Lower leg skin (tissue), 4 donors: ENCODE data around the gene ZNF440. TPM values are rescaled to one million over a fixed set of nuclear protein-coding genes. Genes with fewer than 3 reads are reported as not detected.
A peak's percentile ranks its signal among the peaks of the same experiment; 100 is the strongest.
"Not testable (repeated sequence)": the region's sequence is repeated elsewhere in the genome, so short reads cannot be mapped to it uniquely, and the experiment has no call there.

Source experiments
- DNase-seq, 2 donors: peaks; one replicate each; pipeline ENCODE4 v3.0.0-alpha.2; 2019; ENCODE audit warnings: low spot score in 2 of 2
- H3K4me3 ChIP-seq: fragments of 200-600 bp; sonication (generic); 2 replicates; pipeline ENCODE4 v1.5.1; 2017; ENCODE audit warnings: mild to moderate bottlenecking, low read depth; ENCODE audit not compliant: poor library complexity, severe bottlenecking
- CTCF ChIP-seq, 3 donors: fragments of 450-650 bp; IDR thresholded peaks; one replicate each; pipeline ENCODE4 v1.5.1; 2016; ENCODE audit warnings: antibody characterized with exemption in 3 of 3, mild to moderate bottlenecking in 3 of 3, moderate library complexity in 2 of 3
- POLR2A ChIP-seq, 2 donors: fragments of 450-650 bp; IDR thresholded peaks; one replicate each; pipeline ENCODE4 v1.6.1; 2016 to 2017; ENCODE audit warnings: antibody characterized with exemption in 2 of 2, mild to moderate bottlenecking in 1 of 2, moderate library complexity in 1 of 2
- WGBS, 2 donors: methylation state at CpG; one replicate each; pipeline ENCODE4 v1.1.5; 2018; 5-methylcytosine and 5-hydroxymethylcytosine counted together
- intact Hi-C: fragments of 100-400 bp; cut with DNase I; formaldehyde crosslinking; loops from one replicate; pipeline ENCODE4 v1.15.0; 2023; ENCODE audit warnings: low total_unique reads
- total RNA-seq, 4 donors: library from RNA; depleted of rRNA; stranded (reverse); fragments of >200 nt; gene quantifications; one replicate each; pipeline ENCODE4 v1.1.0, GENCODE V29; 2016

The ZNF440 gene
- total RNA-seq, result 10 to 100 TPM; 18.1 to 37.1 (median 29.0) TPM

- intact Hi-C loops, result no loop called here
- peak within 1 kb of the TSS; percentile 74 for H3K4me3 ChIP-seq
- TF ChIP-seq POLR2A (IDR thresholded peaks at IDR 0.05) (peak in 1 of 2 donors; percentile 54), CTCF (IDR thresholded peaks at IDR 0.05) (no peak)
- 0 to 1% methylated on average over 35 to 51 of the region's 55 CpGs for WGBS, 2 donors
- peak; percentile 95 to 99 for DNase-seq
Measured at GRCh38 chr19:11814029-11814699, at the start of gene ZNF440. TSS of gene ZNF440 (plus strand) at chr19:11814273. CDS start at chr19:11814448, 175 bp downstream.

- TF ChIP-seq CTCF (IDR thresholded peaks at IDR 0.05) (no peak), POLR2A (IDR thresholded peaks at IDR 0.05) (no peak)
- DNase-seq, result peak; percentile 98 to 100
- intact Hi-C loops, result no loop called here
- H3K4me3 ChIP-seq, result peak within 1 kb of the TSS; percentile 68
- 0 to 1% methylated on average over 51 to 52 of the region's 61 CpGs for WGBS, 2 donors
Measured at GRCh38 chr19:11766597-11767591, 47.2 kb upstream of the ZNF440 start, which contains the start of gene ZNF441. TSS of gene ZNF441 (plus strand) at chr19:11767000. CDS start at chr19:11767194, 194 bp downstream.

GRCh38 chr19:11767633-11768133 is 46.4 kb upstream of the ZNF440 start:
- peak; percentile 18 to 89 for DNase-seq
- WGBS, 2 donors, result 2 to 3% methylated on average over 20 of the region's 20 CpGs
- TF ChIP-seq CTCF (IDR thresholded peaks at IDR 0.05) (no peak), POLR2A (IDR thresholded peaks at IDR 0.05) (no peak)
- H3K4me3 ChIP-seq, result peak overlapping the region; percentile 68
- intact Hi-C loops, result no loop called here

DNA sequence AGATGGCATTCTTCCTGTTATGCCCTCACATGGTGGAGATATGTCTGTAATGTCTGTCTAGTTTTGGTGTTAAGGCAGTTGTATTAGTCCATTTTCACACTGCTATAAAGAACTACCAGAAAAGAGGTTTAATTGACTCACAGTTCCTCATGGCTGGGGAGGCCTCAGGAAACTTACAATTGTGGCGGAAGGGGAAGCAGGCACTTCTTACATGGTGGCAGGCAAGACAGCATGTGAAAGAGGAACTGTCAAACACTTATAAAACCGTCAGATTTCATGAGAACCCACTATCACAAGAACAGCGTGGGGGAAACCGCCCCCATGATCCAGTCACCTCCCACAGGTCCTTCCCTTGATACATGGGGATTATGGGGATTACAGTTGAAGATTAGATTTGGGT is 44.1 kb upstream of the ZNF440 start:
- DNase-seq, result no peak
- TF ChIP-seq POLR2A (IDR thresholded peaks at IDR 0.05) (no peak), CTCF (IDR thresholded peaks at IDR 0.05) (no peak)
- no peak overlapping the region for H3K4me3 ChIP-seq
- intact Hi-C loops, result no loop called here
- 94 to 98% methylated on average over 4 of the region's 4 CpGs for WGBS, 2 donors

DNA sequence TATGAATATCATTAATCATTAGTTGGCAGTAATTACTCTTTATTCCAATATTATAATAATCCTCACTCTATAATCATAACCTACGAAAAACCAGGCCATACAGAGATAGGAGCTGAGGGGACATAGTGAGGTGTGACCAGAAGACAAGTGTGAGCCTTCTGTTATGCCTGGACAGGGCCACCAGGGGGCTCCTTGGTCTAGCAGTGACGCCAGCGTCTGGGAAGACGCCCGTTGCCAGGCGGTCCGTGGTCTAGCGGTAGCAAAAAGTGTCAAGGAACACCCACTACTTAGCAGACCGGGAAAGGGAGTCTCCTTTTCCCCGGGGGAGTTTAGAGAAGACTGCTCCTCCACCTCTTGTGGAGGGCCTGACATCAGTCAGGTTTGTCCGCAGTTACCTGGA is 42.6 kb upstream of the ZNF440 start:
- intact Hi-C loops, H3K4me3 ChIP-seq, DNase-seq: not testable (repeated sequence)
- 79 to 90% methylated on average over 8 to 11 of the region's 11 CpGs for WGBS, 2 donors

- 99% methylated on average over 11 of the region's 11 CpGs for WGBS, 2 donors
- H3K4me3 ChIP-seq, DNase-seq, intact Hi-C loops: not testable (repeated sequence)
Measured at GRCh38 chr19:11776669-11777068, 37.4 kb upstream of the ZNF440 start.
